Measurements from ENCODE around the gene CS. TPM values are rescaled to one million over a fixed set of nuclear protein-coding genes. Genes with fewer than 3 reads are reported as not detected.

Gene CS
- total RNA-seq, 1 donor from 2014 or later, result 212 TPM

DNA sequence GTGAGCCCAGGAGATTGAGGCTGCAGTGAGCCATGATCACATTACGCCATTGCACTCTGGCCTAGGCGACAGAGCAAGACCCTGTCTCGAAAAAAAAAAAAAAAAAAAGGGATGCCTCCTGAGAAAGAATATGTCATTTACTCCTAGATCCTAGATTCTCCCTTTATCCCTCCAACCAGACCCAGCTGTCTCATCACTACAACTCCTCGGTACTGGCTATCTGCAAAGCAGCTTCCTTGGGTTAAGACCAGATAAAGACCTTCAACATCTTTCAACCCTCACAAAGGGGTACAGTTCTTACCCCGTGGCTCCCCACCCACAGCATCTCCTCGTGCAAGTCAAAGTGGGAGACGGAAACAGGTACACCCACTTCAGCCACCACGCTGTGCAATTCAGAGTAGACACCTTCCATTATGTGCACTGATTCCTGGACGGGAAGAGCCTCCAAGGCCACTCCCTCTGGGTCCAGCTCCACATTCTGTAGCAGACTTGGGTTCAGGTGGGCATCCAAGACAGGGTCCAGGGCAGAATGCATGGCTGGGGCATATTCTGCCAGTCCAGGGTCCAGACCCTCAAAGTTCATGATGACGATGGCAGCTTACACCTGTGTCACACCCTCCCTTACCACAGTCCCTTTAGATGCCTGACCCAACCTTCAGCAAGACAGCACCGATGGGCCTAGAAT is 32.5 kb upstream of the CS start:
- Mint-ChIP-seq H3K27me3 (ENCODE audit: low read depth, unreplicated experiment) (no peaks in the 10 kb centered on the region), H3K4me1 (ENCODE audit: low read depth, unreplicated experiment) (peaks cover 4% of the 10 kb centered on the region)
- peak overlapping the region; percentile 87 for H3K9ac ChIP-seq (ENCODE audit: low read length)

DNA sequence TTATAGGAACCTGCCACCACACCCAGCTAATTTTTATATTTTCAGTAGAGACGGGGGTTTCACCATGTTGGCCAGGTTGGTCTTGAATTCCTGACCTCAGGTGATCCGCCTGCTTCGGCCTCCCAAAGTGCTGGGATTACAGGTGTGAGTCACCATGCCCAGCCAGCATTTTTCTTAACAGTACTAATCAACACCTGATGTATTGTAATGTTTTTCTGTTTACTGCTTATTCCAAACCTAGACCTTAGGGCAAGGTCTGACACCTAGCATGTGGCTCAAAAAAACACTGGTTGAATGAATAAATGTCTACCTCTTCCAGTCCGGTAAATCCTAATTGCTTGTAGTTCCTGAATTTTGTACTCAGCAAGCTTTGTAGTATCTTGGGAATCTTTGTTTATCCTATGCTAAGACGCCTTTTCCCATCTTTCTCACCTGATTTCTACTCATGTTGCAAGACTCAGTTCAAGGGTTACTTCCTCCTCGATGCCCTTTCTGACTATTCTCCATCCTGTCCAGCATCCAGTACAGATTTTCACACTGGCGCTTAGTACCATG is 30.9 kb upstream of the CS start:
- TF ChIP-seq, protein P1, sequence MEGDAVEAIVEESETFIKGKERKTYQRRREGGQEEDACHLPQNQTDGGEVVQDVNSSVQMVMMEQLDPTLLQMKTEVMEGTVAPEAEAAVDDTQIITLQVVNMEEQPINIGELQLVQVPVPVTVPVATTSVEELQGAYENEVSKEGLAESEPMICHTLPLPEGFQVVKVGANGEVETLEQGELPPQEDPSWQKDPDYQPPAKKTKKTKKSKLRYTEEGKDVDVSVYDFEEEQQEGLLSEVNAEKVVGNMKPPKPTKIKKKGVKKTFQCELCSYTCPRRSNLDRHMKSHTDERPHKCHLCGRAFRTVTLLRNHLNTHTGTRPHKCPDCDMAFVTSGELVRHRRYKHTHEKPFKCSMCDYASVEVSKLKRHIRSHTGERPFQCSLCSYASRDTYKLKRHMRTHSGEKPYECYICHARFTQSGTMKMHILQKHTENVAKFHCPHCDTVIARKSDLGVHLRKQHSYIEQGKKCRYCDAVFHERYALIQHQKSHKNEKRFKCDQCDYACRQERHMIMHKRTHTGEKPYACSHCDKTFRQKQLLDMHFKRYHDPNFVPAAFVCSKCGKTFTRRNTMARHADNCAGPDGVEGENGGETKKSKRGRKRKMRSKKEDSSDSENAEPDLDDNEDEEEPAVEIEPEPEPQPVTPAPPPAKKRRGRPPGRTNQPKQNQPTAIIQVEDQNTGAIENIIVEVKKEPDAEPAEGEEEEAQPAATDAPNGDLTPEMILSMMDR (IDR thresholded peaks at IDR 0.05; ENCODE audit: insufficient read depth, low read depth, low read length), result no peak
- TF ChIP-seq EZH2 (IDR thresholded peaks at IDR 0.05; ENCODE audit: insufficient read depth, low read length), result no peak
- H3K4me1 ChIP-seq (ENCODE audit: insufficient read depth, low read length), result peaks cover 15% of the 10 kb centered on the region
- Mint-ChIP-seq H3K9me3 (ENCODE audit: unreplicated experiment) (no peaks in the 10 kb centered on the region), H3K4me3 (ENCODE audit: unreplicated experiment) (no peak overlapping the region), H3K27me3 (ENCODE audit: low read depth, unreplicated experiment) (no peaks in the 10 kb centered on the region), H3K4me1 (ENCODE audit: low read depth, unreplicated experiment) (peaks cover 2% of the 10 kb centered on the region), H3K27ac (ENCODE audit: unreplicated experiment) (no peak overlapping the region), H3K36me3 (ENCODE audit: low read depth, unreplicated experiment) (peaks cover 8% of the 10 kb centered on the region)
- no peak overlapping the region for H2AFZ ChIP-seq (ENCODE audit: low read depth, low read length)
- H3K4me2 ChIP-seq (ENCODE audit: low read length), result no peak overlapping the region
- H3K27ac ChIP-seq (ENCODE audit: low read depth, low read length), result no peak overlapping the region
- FAIRE-seq, result no peak
- no peak for DNase-seq (ENCODE audit: low read depth)
- no peaks in the 10 kb centered on the region for H3K27me3 ChIP-seq (ENCODE audit: insufficient read depth, low read length)
- H3K4me3 ChIP-seq (ENCODE audit: insufficient read depth, low read depth, low read length), result no peak overlapping the region
- H4K20me1 ChIP-seq (ENCODE audit: insufficient read depth, low read length), result no peaks in the 10 kb centered on the region
- no peaks in the 10 kb centered on the region for H3K36me3 ChIP-seq (ENCODE audit: insufficient read depth, low read length)
- no peaks in the 10 kb centered on the region for H3K9me3 ChIP-seq (ENCODE audit: insufficient read depth, low read depth, low read length)
- H3K9ac ChIP-seq (ENCODE audit: low read length), result no peak overlapping the region
- H3K79me2 ChIP-seq (ENCODE audit: insufficient read depth, low read length), result no peaks in the 10 kb centered on the region

More for the DNA sequence above, 32.5 kb upstream of the CS start:
- no peak for FAIRE-seq
- Histone ChIP-seq H4K20me1 (ENCODE audit: insufficient read depth, low read length) (no peaks in the 10 kb centered on the region), H2AFZ (ENCODE audit: low read depth, low read length) (peak overlapping the region; percentile 73), H3K36me3 (ENCODE audit: insufficient read depth, low read length) (no peaks in the 10 kb centered on the region), H3K4me3 (ENCODE audit: insufficient read depth, low read depth, low read length) (peak overlapping the region; percentile 68), H3K4me1 (ENCODE audit: insufficient read depth, low read length) (peaks cover 15% of the 10 kb centered on the region), H3K27ac (ENCODE audit: low read depth, low read length) (peak overlapping the region; percentile 95), H3K4me2 (ENCODE audit: low read length) (peak overlapping the region; percentile 89), H3K27me3 (ENCODE audit: insufficient read depth, low read length) (no peaks in the 10 kb centered on the region), H3K9me3 (ENCODE audit: insufficient read depth, low read depth, low read length) (no peaks in the 10 kb centered on the region), H3K79me2 (ENCODE audit: insufficient read depth, low read length) (no peaks in the 10 kb centered on the region)
- Mint-ChIP-seq H3K36me3 (ENCODE audit: low read depth, unreplicated experiment) (peaks cover 2% of the 10 kb centered on the region), H3K27ac (ENCODE audit: unreplicated experiment) (peak overlapping the region; percentile 99), H3K4me3 (ENCODE audit: unreplicated experiment) (peak overlapping the region; percentile 92), H3K9me3 (ENCODE audit: unreplicated experiment) (no peaks in the 10 kb centered on the region)
- TF ChIP-seq, protein P1 (IDR thresholded peaks at IDR 0.05; ENCODE audit: insufficient read depth, low read depth, low read length), result no peak
- no peak for TF ChIP-seq EZH2 (IDR thresholded peaks at IDR 0.05; ENCODE audit: insufficient read depth, low read length)
- no peak for DNase-seq (ENCODE audit: low read depth)

DNA sequence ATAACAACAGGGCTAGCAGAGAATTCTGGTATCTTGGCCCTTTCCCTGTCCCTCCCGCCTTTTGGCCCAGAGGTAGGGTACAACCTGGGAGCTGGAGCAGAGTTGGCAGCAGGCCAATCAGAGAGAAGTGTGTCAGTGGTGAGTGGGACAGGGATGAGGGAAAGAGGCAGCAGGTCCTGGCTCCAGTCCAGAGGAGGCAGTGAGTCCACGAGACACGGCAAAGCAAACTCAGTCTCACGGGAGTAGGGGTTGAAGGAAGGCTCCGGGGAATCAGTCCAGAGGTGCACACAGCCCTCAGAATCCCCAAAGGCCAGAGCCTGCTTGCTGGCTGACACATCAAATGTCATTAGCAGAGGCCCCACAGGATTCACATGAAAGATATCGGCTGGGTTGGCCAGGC is 26.4 kb upstream of the CS start:
- Histone ChIP-seq H3K4me2 (ENCODE audit: low read length) (no peak overlapping the region), H3K9me3 (ENCODE audit: insufficient read depth, low read depth, low read length) (no peaks in the 10 kb centered on the region), H3K36me3 (ENCODE audit: insufficient read depth, low read length) (peaks cover 2% of the 10 kb centered on the region), H3K4me3 (ENCODE audit: insufficient read depth, low read depth, low read length) (no peak overlapping the region), H3K4me1 (ENCODE audit: insufficient read depth, low read length) (no peaks in the 10 kb centered on the region), H3K79me2 (ENCODE audit: insufficient read depth, low read length) (no peaks in the 10 kb centered on the region), H3K27me3 (ENCODE audit: insufficient read depth, low read length) (no peaks in the 10 kb centered on the region), H4K20me1 (ENCODE audit: insufficient read depth, low read length) (no peaks in the 10 kb centered on the region), H3K27ac (ENCODE audit: low read depth, low read length) (no peak overlapping the region), H2AFZ (ENCODE audit: low read depth, low read length) (no peak overlapping the region), H3K9ac (ENCODE audit: low read length) (no peak overlapping the region)
- Mint-ChIP-seq H3K4me1 (ENCODE audit: low read depth, unreplicated experiment) (no peaks in the 10 kb centered on the region), H3K4me3 (ENCODE audit: unreplicated experiment) (no peak overlapping the region), H3K27ac (ENCODE audit: unreplicated experiment) (no peak overlapping the region), H3K36me3 (ENCODE audit: low read depth, unreplicated experiment) (peaks cover 20% of the 10 kb centered on the region), H3K27me3 (ENCODE audit: low read depth, unreplicated experiment) (no peaks in the 10 kb centered on the region), H3K9me3 (ENCODE audit: unreplicated experiment) (no peaks in the 10 kb centered on the region)
- no peak for TF ChIP-seq EZH2 (IDR thresholded peaks at IDR 0.05; ENCODE audit: insufficient read depth, low read length)
- TF ChIP-seq, protein P1 (IDR thresholded peaks at IDR 0.05; ENCODE audit: insufficient read depth, low read depth, low read length), result no peak
- DNase-seq (ENCODE audit: low read depth) (no peak), FAIRE-seq (no peak)

Data from astrocyte (in vitro differentiated cells and primary cell).